GM18909 (cell line): ENCODE measurements around the gene C2orf68.
"Not testable (repeated sequence)": the region's sequence is repeated elsewhere in the genome, so short reads cannot be mapped to it uniquely, and the experiment has no call there.

Experiments
- ATAC-seq: cut with Tn5 transposase; IDR thresholded peaks from one replicate; pipeline ENCODE4 v1.9.1; 2021; ENCODE audit warnings: mild to moderate bottlenecking; ENCODE audit not compliant: unreplicated experiment, poor library complexity

C2orf68 gene

GRCh38 chr2:85600951-85601770, 10.7 kb downstream of the C2orf68 start:
- ATAC-seq: no peak

GRCh38 chr2:85600235-85600575, 11.7 kb downstream of the C2orf68 start:
- ATAC-seq: no peak

- no peak for ATAC-seq
These were observed 12.2 kb downstream of the C2orf68 start for GRCh38 chr2:85599468-85600234.

GRCh38 chr2:85598594-85599340, 13.1 kb downstream of the C2orf68 start:
- no peak for ATAC-seq

GRCh38 chr2:85597241-85597640, 14.6 kb downstream of the C2orf68 start:
- no peak for ATAC-seq

GRCh38 chr2:85596486-85597143, 15.3 kb downstream of the C2orf68 start:
- ATAC-seq: no peak

- ATAC-seq: no peak
These were observed 15.9 kb downstream of the C2orf68 start for GRCh38 chr2:85596026-85596333.

- ATAC-seq: peak; percentile 99
These were observed 16.4 kb downstream of the C2orf68 start, which contains the start of gene RNF181 for GRCh38 chr2:85595301-85596025. RNF181 (plus strand) TSS chr2:85595745; CDS start chr2:85595764, 19 bp downstream.

GRCh38 chr2:85594715-85595300, 17.1 kb downstream of the C2orf68 start:
- ATAC-seq: no peak

- no peak for ATAC-seq
These were observed 18.8 kb downstream of the C2orf68 start for GRCh38 chr2:85593023-85593422.

- ATAC-seq: not testable (repeated sequence)
These were observed 19.6 kb downstream of the C2orf68 start for GRCh38 chr2:85592299-85592698.

GRCh38 chr2:85591563-85591962, 20.3 kb downstream of the C2orf68 start:
- no peak for ATAC-seq

- no peak for ATAC-seq
These were observed 20.9 kb downstream of the C2orf68 start for GRCh38 chr2:85590950-85591349.

GRCh38 chr2:85589982-85590791, 21.7 kb downstream of the C2orf68 start:
- ATAC-seq: no peak

GRCh38 chr2:85589181-85589580, 22.7 kb downstream of the C2orf68 start:
- no peak for ATAC-seq

- ATAC-seq: no peak
These were observed 23.2 kb downstream of the C2orf68 start for GRCh38 chr2:85588645-85589044.

- no peak for ATAC-seq
These were observed 23.6 kb downstream of the C2orf68 start for GRCh38 chr2:85588236-85588635.

- no peak for ATAC-seq
These were observed 26.1 kb downstream of the C2orf68 start for GRCh38 chr2:85585781-85586105.
